Iris pigment epithelial cell (primary cell): ENCODE results near the gene MIGA1.
"Not testable (repeated sequence)": the region's sequence is repeated elsewhere in the genome, so short reads cannot be mapped to it uniquely, and the experiment has no call there.

Source experiments
- DNase-seq: peaks from one replicate; pipeline ENCODE4 v3.0.0-alpha.2; 2011; ENCODE audit warnings: low read depth

MIGA1 gene, protein sequence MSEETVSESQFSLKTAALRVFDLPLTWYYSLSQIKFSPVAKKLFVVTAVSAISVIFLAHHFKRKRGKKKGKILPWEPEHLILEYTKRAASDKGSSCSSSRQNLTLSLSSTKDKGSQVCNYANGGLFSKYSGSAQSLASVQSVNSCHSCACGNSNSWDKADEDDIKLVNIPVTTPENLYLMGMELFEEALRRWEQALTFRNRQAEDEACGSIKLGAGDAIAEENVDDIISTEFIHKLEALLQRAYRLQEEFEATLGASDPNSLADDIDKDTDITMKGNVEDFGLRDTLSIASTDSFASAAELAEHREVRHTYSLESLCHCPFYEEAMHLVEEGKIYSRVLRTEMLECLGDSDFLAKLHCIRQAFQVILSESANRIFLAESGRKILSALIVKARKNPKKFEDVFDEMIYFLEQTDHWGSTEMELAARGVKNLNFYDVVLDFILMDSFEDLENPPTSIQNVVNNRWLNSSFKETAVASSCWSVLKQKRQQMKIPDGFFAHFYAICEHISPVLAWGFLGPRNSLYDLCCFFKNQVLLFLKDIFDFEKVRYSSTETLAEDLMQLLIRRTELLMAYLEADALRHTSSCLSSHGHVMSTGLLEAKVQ

DNA sequence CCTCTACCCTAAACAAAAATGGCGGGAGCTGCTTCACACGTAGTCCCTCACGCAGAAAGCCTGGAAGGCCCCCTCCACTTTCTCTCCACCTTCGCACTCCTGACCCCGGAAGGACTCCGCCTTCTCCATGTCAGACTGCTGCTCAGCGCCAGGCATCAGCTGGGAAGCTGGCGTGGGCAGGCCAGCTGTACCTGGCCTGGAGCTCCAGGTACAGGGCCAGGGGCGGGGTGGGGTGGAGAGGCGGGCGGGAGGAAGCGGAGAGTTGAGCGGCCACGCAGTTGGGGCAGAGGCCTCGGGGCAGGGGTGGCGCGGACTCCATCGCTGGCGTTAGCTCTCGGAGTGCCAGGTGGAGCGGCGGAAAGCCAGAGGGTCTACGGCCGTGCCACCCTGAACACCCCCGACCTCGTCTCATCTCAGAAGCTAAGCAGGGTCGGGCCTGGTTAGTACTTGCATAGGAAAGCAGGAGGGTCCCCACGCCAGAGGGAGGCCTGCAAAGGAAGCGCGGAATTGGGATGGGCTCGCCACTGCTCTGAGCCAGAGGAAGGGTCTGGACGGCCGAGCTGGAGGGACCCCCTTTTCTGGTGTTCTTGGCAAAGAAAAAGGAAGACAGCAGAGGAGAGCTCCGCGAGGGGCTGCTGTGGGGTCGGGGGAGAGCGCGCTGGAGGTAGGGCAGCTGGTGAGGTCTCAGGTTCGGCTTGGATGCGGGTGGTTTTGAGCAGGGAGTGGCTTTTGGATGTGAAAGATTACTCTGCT is at the start of gene MIGA1:
Gene MIGA1 (plus strand): TSS at position 121 of the 753 bp plus-strand sequence. CDS start 3,604 bp downstream, outside the sequence.
- DNase-seq = peak; percentile 91

GRCh38 chr1:77732090-77732489 is 47.4 kb upstream of the MIGA1 start:
- DNase-seq = no peak

DNA sequence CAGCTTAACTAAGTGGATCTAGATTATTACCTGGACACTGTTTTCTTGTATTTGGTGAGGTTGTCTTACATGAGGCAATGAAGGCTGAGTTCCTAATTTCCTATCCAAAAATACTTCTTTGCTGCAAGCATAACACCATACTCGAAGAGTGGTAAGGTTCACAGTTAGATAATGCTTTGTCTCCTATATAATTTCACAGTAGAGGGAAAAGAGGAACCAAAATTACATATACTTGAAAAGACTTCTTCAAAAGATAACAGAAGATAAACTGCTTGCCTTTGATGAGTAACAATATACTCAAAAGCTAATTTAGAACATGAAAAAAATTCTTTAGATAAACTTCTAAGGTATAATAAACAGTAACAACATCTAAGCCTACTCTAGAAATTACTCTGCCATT is 40.2 kb upstream of the MIGA1 start:
- DNase-seq = no peak

DNA sequence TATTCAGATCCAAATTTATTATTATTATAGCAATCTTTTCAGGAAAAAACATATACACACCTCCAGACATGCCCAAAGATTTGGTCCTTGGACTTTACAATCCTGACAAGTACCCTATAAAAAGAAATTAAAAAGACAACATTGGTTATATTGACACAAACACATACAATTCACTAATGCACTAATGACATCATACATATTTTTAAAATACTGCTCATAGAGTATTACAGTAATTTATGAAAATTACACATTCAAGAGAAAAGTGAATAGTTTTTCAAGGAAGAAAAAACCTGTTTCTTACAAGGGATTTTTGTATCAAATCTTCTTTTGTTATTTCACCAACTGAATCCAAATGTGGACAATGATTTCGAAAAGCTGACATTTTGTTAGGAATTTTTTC is 38.1 kb upstream of the MIGA1 start:
- no peak for DNase-seq

DNA sequence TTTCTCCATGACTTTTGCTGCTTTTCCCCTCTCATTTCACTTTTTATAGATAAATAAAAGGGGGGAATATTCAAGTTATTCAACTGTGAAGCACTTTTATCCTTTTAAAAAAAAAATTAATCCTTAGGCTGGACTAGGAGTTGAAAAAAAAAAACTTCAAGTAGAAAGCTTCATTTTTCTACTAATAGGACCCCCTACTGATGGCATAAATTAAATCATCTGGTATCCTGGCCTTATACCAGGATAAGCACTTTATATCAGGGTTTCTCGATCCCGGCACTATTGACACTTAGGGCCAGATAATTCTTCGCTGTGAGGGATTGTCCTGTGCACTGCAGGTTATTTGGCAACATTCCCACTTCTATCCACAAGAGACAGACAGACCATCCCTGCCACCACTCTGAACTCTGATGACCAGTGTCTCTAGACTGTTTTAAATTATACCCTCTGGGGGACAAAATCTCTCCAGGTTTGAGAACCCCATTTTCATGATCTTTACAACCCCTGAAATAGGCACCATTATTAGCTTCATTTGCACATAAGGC is 37.4 kb upstream of the MIGA1 start:
- no peak for DNase-seq

DNA sequence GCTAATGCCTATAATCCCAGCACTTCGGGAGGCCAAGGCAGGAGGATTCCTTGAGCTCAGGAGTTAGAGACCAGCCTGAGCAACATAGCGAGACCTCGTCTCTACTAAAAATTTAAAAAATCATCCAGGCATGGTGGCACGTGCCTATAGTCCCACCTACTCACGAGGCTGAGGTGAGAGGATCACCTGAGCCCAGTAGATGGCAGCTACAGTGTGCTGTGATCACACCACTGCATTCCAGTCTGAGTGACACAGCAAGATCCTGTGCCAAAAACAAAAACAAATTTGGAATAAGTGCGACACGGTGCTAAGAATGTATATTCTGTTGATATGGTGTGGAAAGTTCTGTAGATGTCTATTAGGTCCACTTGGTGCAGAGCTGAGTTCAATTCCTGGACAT is 34.9 kb upstream of the MIGA1 start:
- no peak for DNase-seq

- peak; percentile 70 for DNase-seq
These were observed 30.0 kb upstream of the MIGA1 start for GRCh38 chr1:77749489-77749888.

GRCh38 chr1:77756052-77756754 is 23.2 kb upstream of the MIGA1 start:
- no peak for DNase-seq

GRCh38 chr1:77757066-77757584 is 22.3 kb upstream of the MIGA1 start:
- DNase-seq = no peak

GRCh38 chr1:77757603-77758002 is 21.8 kb upstream of the MIGA1 start:
- peak; percentile 85 for DNase-seq

- DNase-seq = peak; percentile 80
These were observed 20.1 kb upstream of the MIGA1 start, which contains the start of gene USP33 for GRCh38 chr1:77759071-77760028. TSS of gene USP33 (minus strand) at chr1:77759852. CDS start at chr1:77741697, 18,155 bp downstream.

GRCh38 chr1:77762072-77762476 is 17.4 kb upstream of the MIGA1 start:
- DNase-seq = peak; percentile 84

- no peak for DNase-seq
These were observed 11.4 kb upstream of the MIGA1 start for GRCh38 chr1:77768006-77768405.

DNA sequence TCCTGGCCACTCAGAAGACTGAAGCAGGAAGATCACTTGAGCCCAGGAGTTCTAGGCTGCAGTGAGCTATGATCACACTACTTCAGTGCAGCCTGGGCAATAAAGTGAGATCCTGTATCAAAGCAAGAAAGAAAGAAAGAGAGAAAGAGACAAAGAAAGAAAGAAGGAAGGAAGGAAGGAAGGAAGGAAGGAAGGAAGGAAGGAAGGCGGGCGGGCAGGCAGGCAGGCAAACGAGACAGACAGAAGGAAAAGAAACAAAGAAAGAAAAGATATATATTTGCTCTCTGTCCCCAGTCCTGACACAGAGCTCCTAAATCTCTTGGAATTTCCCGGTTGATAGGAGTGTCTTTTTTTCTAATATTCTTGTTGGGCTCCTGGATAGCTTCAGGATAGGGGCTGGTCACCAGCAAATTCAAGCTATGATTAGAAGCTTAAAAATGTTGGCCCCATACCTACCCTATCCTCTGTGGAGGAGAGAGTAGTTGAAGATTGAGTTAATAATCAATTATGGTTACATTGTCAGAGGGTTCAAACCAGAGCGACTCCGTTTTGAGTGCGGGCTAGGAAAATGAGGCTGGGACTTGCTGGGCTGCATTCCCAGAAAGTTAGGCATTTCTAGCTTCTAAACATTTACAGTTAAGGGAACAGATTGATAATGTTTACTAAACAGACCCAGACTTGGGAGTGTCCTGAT is 3.3 kb upstream of the MIGA1 start:
- DNase-seq = no peak

DNA sequence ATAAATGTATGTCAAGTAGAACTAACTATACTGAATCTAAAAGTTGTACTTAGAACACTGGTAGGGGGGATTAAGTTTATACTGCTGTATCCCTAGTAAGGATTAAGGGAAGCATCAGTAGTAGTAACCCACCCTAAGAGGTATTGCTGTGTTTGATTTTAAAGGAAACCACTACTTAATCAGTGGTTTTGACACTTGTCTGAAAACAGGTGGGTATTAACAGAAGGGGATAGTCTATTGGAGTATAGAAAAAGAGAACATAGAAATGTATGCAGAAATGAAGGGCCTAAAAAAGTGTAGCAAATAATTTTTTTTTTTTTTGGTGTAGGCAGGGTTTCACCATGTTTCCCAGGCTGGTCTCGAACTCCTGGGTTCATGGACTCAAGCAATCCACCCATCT is 2.2 kb downstream of the MIGA1 start:
- no peak for DNase-seq

GRCh38 chr1:77783141-77783540 is 3.7 kb downstream of the MIGA1 start:
- no peak for DNase-seq

GRCh38 chr1:77786093-77786741 is 6.8 kb downstream of the MIGA1 start:
- DNase-seq = not testable (repeated sequence)

GRCh38 chr1:77794550-77794949 is 15.1 kb downstream of the MIGA1 start:
- no peak for DNase-seq

- DNase-seq = no peak
These were observed 17.4 kb downstream of the MIGA1 start for GRCh38 chr1:77796695-77797405.
